NCI-H1436 (cell line): ENCODE measurements around the gene RNF150.

ENCODE experiments used
- DNase-seq: peaks from one replicate; lab custom pipeline; 2025; lab: John Stamatoyannopoulos, UW

RNF150 gene

GRCh38 chr4:140906993-140907962 is 226.0 kb downstream of the RNF150 start:
- no peak for DNase-seq

GRCh38 chr4:140904904-140905303 is 228.4 kb downstream of the RNF150 start:
- DNase-seq = no peak

- no peak for DNase-seq
Observed at GRCh38 chr4:140903522-140904475, 229.5 kb downstream of the RNF150 start.

GRCh38 chr4:140901736-140902336 is 231.4 kb downstream of the RNF150 start:
- no peak for DNase-seq

GRCh38 chr4:140893939-140894338 is 239.3 kb downstream of the RNF150 start:
- no peak for DNase-seq

- no peak for DNase-seq
Observed at GRCh38 chr4:140888054-140888453, 245.2 kb downstream of the RNF150 start.

GRCh38 chr4:140887467-140887866 is 245.8 kb downstream of the RNF150 start:
- DNase-seq = no peak

- peak; percentile 44 for DNase-seq
Observed at GRCh38 chr4:140884431-140885058, 248.7 kb downstream of the RNF150 start.

GRCh38 chr4:140877781-140878180 is 255.5 kb downstream of the RNF150 start:
- DNase-seq = no peak

GRCh38 chr4:140876615-140877364 is 256.5 kb downstream of the RNF150 start:
- DNase-seq = no peak

- no peak for DNase-seq
Observed at GRCh38 chr4:140875746-140876452, 257.4 kb downstream of the RNF150 start.

GRCh38 chr4:140874056-140874455 is 259.2 kb downstream of the RNF150 start:
- no peak for DNase-seq

GRCh38 chr4:140871368-140871767 is 261.9 kb downstream of the RNF150 start:
- no peak for DNase-seq

- DNase-seq = no peak
Observed at GRCh38 chr4:140870427-140870826, 262.8 kb downstream of the RNF150 start.

GRCh38 chr4:140869446-140869845 is 263.8 kb downstream of the RNF150 start:
- DNase-seq = no peak

GRCh38 chr4:140867356-140867755 is 265.9 kb downstream of the RNF150 start:
- DNase-seq = no peak

GRCh38 chr4:140866492-140867005 is 266.7 kb downstream of the RNF150 start:
- no peak for DNase-seq

- no peak for DNase-seq
Observed at GRCh38 chr4:140865253-140866217, 267.7 kb downstream of the RNF150 start.

- DNase-seq = no peak
Observed at GRCh38 chr4:140863197-140863596, 270.1 kb downstream of the RNF150 start.
